HepG2 (cell line): Measurements from ENCODE around the gene OTOP2. TPM values are rescaled to one million over a fixed set of nuclear protein-coding genes. Genes with fewer than 3 reads are reported as not detected.

Experiments used
- GATA4 ChIP-seq: sonication (generic); IDR thresholded peaks from 2 replicates; pipeline ENCODE4 v1.6.1; 2016; ENCODE audit warnings: antibody characterized with exemption, low read depth, borderline replicate concordance
- HOXA7 ChIP-seq: sonication (generic); formaldehyde crosslinking; IDR thresholded peaks from 2 replicates; pipeline ENCODE4 v1.8.1; 2022; ENCODE audit warnings: mild to moderate bottlenecking, missing genetic modification reagents, moderate library complexity
- NBN ChIP-seq: fragments of 450-650 bp; conservative IDR thresholded peaks from 2 replicates; pipeline ENCODE4 v1.6.1; 2017
- NFE2L2 ChIP-seq: fragments of 150-350 bp; IDR thresholded peaks from 2 replicates; pipeline ENCODE4 v1.6.1; 2014; ENCODE audit warnings: low read length
- PHF20 ChIP-seq: sonication (generic); formaldehyde crosslinking; IDR thresholded peaks from 2 replicates; pipeline ENCODE4 v1.5.0; 2020; ENCODE audit warnings: mild to moderate bottlenecking, missing genetic modification reagents
- SMC3 ChIP-seq: IDR thresholded peaks from 2 replicates; pipeline ENCODE4 v1.6.1; 2011; ENCODE audit warnings: low read length, improper control_type of control experiment
- TBL1XR1 ChIP-seq: fragments of 150-350 bp; IDR thresholded peaks from 2 replicates; pipeline ENCODE4 v1.6.1; 2014; ENCODE audit warnings: borderline replicate concordance, low read length; ENCODE audit not compliant: partially characterized antibody
- ZBTB1 ChIP-seq: sonication (generic); formaldehyde crosslinking; IDR thresholded peaks from 2 replicates; pipeline ENCODE4 v1.4.0; 2020; ENCODE audit warnings: missing genetic modification reagents, borderline replicate concordance
- ZBTB38 ChIP-seq: sonication (generic); formaldehyde crosslinking; IDR thresholded peaks from 2 replicates; pipeline ENCODE4 v1.5.1; 2020; ENCODE audit warnings: mild to moderate bottlenecking, missing genetic modification reagents
- ZNF550 ChIP-seq: sonication (generic); formaldehyde crosslinking; IDR thresholded peaks from 2 replicates; pipeline ENCODE4 v1.4.0; 2020; ENCODE audit warnings: mild to moderate bottlenecking, missing genetic modification reagents, borderline replicate concordance
- polyA plus RNA-seq, 8 experiments: library from polyadenylated mRNA; depleted of rRNA in 3 of 8; stranded (reverse) in 7 of 8; unstranded in 1 of 8; fragments of >200 nt; fragmentation: Illumina TruSeq in 4 of 8; extraction: Trizol in 4 of 8; gene quantifications; 2 replicates each; pipeline versions ENCODE4 v1.2.1 to v1.2.3, GENCODE V29; 2011 to 2016; ENCODE audit warnings: low read depth in 4 of 8, missing spikeins in 1 of 8, mixed read lengths in 1 of 8; ENCODE audit not compliant: insufficient read depth in 1 of 8
- total RNA-seq, 5 experiments: library from RNA; depleted of rRNA; stranded (reverse); fragments of >200 nt; fragmentation: Illumina TruSeq; extraction: Trizol; gene quantifications; 2 replicates each; pipeline ENCODE4 v1.2.3, GENCODE V29; 2016; ENCODE audit warnings: low read depth in 1 of 5
- TF ChIP-seq, protein P1 (sequence below): sonication (generic); formaldehyde crosslinking; IDR thresholded peaks from 2 replicates; pipeline ENCODE4 v1.4.0; 2020; ENCODE audit warnings: missing genetic modification reagents
- TF ChIP-seq, protein P2 (sequence below), 2 experiments: IDR thresholded peaks; 2 replicates each; pipeline ENCODE4 v1.6.1; 2011 to 2012; ENCODE audit warnings: low read length in 2 of 2, borderline replicate concordance in 1 of 2, low read depth in 1 of 2, mild to moderate bottlenecking in 1 of 2, moderate library complexity in 1 of 2
- TF ChIP-seq, protein P3 (sequence below): sonication (generic); formaldehyde crosslinking; IDR thresholded peaks from one replicate; pipeline ENCODE4 v1.5.1; 2020; ENCODE audit warnings: mild to moderate bottlenecking, missing genetic modification reagents; ENCODE audit errors: not compliant biosample characterization
- TF ChIP-seq, protein P4 (sequence below): sonication (generic); formaldehyde crosslinking; IDR thresholded peaks from 2 replicates; pipeline ENCODE4 v1.4.0; 2020; ENCODE audit warnings: missing genetic modification reagents, low read depth, mild to moderate bottlenecking, borderline replicate concordance

OTOP2 gene
- total and polyA plus RNA-seq, 2 of the 13 experiments (the other 11 are each of a cell fraction or from before 2014, with no cell fraction given), result not detected

DNA sequence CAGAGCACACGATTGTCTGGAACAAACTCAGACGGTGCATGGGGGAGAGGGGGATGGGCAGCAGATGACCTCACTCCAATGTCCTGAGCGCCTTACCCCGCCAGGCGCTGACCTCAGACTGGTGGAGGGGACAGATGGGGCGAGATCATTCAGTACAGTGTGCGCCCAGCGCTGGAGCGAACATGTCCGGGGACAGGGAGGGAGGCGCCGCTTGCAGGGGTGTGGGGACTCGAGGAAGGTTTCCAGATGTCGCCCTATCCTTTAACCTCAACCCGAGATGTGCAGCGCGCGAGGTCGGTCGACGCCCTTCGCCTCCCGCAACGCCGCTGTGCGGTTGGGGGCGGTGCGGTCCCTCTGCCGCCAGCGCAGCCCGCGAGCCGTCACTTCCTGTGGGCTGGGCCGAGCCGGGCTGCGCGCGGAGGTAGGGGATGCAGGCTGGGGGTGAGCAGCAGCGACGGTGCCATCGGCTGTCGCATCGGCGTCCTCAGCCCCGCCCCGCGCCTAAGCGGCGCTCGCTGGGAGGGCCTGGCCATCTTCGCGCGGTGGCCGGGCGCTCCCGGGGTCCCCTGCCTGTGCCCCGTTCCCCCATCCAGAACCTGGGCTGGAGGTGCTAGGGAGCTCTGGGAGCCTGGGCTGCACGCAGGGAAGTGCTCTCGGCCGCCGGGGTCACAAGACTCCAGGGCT lies 58.0 kb downstream of the OTOP2 start (continued):
- TF ChIP-seq PHF20 (CRISPR knock-in tag), result peak; percentile 78; the same call in 1 of the 2 replicates
- TF ChIP-seq ZBTB1 (CRISPR knock-in tag), result peak; percentile 97
- TF ChIP-seq NBN, result no peak
- TF ChIP-seq GATA4, result peak; percentile 66
- TF ChIP-seq, protein P1, sequence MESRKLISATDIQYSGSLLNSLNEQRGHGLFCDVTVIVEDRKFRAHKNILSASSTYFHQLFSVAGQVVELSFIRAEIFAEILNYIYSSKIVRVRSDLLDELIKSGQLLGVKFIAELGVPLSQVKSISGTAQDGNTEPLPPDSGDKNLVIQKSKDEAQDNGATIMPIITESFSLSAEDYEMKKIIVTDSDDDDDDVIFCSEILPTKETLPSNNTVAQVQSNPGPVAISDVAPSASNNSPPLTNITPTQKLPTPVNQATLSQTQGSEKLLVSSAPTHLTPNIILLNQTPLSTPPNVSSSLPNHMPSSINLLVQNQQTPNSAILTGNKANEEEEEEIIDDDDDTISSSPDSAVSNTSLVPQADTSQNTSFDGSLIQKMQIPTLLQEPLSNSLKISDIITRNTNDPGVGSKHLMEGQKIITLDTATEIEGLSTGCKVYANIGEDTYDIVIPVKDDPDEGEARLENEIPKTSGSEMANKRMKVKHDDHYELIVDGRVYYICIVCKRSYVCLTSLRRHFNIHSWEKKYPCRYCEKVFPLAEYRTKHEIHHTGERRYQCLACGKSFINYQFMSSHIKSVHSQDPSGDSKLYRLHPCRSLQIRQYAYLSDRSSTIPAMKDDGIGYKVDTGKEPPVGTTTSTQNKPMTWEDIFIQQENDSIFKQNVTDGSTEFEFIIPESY, result peak; percentile 20; the same call in 1 of the 2 replicates
- no peak for TF ChIP-seq NFE2L2
- TF ChIP-seq, protein P2, sequence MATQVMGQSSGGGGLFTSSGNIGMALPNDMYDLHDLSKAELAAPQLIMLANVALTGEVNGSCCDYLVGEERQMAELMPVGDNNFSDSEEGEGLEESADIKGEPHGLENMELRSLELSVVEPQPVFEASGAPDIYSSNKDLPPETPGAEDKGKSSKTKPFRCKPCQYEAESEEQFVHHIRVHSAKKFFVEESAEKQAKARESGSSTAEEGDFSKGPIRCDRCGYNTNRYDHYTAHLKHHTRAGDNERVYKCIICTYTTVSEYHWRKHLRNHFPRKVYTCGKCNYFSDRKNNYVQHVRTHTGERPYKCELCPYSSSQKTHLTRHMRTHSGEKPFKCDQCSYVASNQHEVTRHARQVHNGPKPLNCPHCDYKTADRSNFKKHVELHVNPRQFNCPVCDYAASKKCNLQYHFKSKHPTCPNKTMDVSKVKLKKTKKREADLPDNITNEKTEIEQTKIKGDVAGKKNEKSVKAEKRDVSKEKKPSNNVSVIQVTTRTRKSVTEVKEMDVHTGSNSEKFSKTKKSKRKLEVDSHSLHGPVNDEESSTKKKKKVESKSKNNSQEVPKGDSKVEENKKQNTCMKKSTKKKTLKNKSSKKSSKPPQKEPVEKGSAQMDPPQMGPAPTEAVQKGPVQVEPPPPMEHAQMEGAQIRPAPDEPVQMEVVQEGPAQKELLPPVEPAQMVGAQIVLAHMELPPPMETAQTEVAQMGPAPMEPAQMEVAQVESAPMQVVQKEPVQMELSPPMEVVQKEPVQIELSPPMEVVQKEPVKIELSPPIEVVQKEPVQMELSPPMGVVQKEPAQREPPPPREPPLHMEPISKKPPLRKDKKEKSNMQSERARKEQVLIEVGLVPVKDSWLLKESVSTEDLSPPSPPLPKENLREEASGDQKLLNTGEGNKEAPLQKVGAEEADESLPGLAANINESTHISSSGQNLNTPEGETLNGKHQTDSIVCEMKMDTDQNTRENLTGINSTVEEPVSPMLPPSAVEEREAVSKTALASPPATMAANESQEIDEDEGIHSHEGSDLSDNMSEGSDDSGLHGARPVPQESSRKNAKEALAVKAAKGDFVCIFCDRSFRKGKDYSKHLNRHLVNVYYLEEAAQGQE (IDR thresholded peaks at IDR 0.05; ENCODE audit: borderline replicate concordance in 1 of 2, low read depth in 1 of 2, low read length in 2 of 2), result peak in 1 of 2 experiments; percentile 17; a peak in 1 of 4 replicates
- TF ChIP-seq HOXA7 (CRISPR knock-in tag), result no peak
- no peak for TF ChIP-seq TBL1XR1
- no peak for TF ChIP-seq SMC3
- peak; percentile 94; the same call in 1 of the 2 replicates for TF ChIP-seq ZBTB38
- TF ChIP-seq, protein P3, sequence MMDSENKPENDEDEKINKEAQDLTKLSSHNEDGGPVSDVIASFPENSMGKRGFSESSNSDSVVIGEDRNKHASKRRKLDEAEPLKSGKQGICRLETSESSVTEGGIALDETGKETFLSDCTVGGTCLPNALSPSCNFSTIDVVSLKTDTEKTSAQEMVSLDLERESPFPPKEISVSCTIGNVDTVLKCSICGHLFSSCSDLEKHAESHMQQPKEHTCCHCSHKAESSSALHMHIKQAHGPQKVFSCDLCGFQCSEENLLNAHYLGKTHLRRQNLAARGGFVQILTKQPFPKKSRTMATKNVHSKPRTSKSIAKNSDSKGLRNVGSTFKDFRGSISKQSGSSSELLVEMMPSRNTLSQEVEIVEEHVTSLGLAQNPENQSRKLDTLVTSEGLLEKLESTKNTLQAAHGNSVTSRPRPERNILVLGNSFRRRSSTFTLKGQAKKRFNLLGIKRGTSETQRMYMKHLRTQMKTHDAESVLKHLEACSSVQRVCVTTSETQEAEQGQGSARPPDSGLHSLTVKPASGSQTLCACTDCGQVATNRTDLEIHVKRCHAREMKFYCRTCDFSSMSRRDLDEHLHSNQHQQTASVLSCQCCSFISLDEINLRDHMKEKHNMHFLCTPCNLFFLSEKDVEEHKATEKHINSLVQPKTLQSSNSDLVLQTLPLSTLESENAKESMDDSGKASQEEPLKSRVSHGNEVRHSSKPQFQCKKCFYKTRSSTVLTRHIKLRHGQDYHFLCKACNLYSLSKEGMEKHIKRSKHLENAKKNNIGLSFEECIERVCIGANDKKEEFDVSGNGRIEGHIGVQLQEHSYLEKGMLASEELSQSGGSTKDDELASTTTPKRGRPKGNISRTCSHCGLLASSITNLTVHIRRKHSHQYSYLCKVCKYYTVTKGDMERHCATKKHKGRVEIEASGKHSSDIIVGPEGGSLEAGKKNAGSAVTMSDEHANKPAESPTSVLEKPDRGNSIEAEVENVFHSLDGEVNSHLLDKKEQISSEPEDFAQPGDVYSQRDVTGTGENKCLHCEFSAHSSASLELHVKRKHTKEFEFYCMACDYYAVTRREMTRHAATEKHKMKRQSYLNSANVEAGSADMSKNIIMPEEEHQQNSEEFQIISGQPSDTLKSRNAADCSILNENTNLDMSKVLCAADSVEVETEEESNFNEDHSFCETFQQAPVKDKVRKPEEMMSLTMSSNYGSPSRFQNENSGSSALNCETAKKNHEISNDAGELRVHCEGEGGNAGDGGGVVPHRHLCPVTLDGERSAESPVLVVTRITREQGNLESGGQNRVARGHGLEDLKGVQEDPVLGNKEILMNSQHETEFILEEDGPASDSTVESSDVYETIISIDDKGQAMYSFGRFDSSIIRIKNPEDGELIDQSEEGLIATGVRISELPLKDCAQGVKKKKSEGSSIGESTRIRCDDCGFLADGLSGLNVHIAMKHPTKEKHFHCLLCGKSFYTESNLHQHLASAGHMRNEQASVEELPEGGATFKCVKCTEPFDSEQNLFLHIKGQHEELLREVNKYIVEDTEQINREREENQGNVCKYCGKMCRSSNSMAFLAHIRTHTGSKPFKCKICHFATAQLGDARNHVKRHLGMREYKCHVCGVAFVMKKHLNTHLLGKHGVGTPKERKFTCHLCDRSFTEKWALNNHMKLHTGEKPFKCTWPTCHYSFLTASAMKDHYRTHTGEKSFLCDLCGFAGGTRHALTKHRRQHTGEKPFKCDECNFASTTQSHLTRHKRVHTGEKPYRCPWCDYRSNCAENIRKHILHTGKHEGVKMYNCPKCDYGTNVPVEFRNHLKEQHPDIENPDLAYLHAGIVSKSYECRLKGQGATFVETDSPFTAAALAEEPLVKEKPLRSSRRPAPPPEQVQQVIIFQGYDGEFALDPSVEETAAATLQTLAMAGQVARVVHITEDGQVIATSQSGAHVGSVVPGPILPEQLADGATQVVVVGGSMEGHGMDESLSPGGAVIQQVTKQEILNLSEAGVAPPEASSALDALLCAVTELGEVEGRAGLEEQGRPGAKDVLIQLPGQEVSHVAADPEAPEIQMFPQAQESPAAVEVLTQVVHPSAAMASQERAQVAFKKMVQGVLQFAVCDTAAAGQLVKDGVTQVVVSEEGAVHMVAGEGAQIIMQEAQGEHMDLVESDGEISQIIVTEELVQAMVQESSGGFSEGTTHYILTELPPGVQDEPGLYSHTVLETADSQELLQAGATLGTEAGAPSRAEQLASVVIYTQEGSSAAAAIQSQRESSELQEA, result peak; percentile 89
- TF ChIP-seq, protein P4, sequence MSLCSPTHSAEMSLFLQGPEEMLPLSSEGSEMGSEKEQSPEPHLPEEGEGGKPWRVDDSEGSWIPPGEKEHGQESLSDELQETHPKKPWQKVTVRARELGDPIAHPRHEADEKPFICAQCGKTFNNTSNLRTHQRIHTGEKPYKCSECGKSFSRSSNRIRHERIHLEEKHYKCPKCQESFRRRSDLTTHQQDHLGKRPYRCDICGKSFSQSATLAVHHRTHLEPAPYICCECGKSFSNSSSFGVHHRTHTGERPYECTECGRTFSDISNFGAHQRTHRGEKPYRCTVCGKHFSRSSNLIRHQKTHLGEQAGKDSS, result peak; percentile 96
- TF ChIP-seq ZNF550 (CRISPR knock-in tag), result 0 out of 2 replicates have a peak, but pooled peaks have one; percentile 59
